AML-193 (cell line): ENCODE results near the gene JAK2.
"Not testable (repeated sequence)": the region's sequence is repeated elsewhere in the genome, so short reads cannot be mapped to it uniquely, and the experiment has no call there.

Experiments used
- DNase-seq, 2 experiments: peaks; one replicate each; lab custom pipeline; 2025; lab: John Stamatoyannopoulos, UW

Gene JAK2

DNA sequence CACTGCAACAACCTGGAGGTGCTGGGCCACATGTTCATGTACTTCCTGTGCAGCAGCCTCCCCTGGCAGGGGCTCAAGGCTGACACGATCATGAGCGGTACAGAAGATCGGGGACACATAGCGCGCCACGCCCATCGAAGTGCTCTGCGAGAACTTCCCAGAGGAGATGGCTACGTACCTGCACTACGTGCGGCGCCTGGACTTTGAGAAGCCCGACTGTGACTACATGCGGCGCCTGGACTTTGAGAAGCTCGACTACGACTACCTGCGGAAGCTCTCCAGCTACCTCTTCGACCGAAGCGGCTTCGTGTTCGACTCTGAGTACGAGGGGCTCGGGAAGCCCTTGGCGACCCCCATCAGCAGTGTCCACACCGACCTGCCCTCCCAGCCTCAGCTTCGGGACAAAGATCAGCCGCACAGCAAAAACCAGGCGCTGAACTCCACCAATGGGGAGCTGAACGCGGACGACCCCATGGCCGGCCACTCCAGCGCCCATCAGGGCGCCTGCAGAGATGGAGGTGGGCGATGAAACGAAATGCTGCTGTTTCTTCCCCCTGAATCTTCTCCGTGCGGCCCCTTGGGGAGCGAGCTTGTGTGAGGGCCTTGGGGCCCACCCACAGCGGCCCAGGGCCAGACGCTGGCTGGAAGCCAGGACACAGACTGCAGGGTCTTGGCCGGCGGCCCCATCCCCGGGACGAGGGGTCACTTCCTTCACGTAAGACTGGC lies 56.5 kb downstream of the JAK2 start:
- no peak for DNase-seq

DNA sequence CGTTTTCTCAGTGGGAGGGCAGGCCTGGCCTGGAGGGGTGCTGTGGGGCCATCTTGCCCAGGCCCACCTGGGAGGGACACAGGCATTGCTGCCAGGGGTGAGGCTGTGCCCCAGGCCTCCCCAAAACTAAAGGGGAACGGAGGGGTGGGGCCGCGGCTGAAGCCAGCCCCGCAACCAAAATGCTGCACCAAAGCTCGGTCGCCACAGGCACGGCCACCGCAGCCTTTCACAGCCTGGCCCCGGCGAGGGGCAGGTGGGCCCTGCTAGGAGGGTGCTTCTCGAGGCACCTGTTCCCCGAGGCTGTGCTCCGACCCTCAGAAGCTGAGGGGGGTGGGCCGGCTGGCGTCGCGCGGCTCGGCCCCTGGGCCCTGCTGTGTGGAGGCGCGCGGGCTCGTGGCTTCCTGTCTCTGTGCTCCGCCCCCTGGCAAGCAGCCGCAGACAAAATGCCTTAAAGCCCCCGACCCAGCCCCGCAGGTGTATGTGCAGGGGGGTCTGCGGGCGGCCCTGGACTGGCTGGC lies 57.6 kb downstream of the JAK2 start:
- DNase-seq: no peak

- no peak for DNase-seq
These were observed 58.3 kb downstream of the JAK2 start for GRCh38 chr9:5043381-5043780.

GRCh38 chr9:5044160-5044559 lies 59.1 kb downstream of the JAK2 start:
- no peak for DNase-seq

DNA sequence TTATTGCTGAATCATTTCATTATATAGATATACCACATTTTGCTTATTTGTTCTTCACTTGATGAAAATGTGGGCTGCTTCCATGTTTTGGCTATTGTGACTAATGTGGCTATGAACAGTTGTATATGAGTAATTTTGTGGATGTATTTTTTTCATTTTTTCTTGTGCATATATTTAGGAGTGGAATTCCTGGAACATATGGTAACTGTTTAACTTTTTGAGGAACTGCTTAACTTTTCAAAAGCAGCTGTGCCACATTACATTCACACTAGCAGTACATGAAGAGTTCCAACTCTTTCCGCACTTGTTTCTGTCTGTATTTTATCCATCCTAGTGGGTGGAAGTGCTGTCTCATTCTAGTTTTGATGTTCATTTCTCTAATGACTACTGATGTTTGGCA lies 67.8 kb downstream of the JAK2 start:
- no peak for DNase-seq

DNA sequence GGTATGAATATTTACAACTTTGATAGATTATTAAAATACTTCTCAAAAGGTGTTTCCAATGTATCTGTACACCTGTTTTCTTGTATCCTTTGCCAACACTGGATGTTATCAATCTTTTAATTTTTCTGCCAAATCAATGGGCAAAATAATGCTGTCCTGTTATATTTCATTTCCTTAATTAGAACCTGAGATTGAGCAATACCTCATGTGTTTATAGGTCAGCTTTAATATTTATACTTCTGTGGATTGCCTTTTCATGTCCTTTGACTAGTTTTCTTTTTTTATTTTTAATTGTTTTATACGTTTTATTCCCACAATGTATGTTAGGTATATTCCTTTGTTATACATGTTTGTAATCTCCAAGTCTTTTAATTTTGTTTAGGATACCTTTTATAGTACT lies 77.6 kb downstream of the JAK2 start:
- no peak for DNase-seq

DNA sequence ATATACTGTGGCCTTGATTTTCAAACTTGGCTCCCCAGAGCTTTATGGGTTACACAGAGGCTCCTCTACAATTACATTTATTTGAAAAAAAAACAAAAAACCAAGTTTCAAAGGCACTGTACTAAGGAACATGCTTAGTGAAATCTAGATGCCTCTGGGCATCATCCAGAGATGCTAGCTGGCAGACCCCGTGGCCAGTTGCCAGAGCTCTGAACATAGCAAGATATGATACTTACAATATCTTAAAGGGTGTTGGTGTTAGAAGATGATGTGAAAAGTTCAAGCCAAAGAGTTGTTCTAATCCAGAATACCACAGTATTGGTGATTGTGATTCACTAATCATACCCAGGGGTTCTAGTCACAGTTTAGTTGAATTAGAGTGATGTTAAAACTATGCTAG lies 87.8 kb downstream of the JAK2 start:
- DNase-seq: no peak

- no peak for DNase-seq
These were observed 88.6 kb downstream of the JAK2 start for GRCh38 chr9:5073701-5074100.

DNA sequence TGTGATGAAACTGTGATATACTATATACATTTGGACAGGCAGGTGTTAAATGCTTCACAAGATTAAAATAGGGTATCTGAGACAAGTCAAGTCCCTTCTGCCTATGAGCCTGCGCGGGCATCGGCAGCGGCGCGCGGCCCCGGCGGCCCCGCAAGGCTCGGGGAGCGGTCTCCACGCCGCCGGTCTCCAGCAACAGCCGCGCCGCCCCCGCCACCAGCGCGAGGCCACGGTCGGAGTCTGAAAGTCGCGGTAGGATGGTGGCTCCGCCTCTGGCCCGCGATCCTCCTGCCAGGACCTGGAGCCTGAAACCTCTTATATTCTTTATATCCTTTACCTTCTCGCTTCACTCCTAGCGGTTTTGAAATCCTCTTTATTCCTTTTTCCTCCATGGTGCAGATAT lies 100.9 kb downstream of the JAK2 start:
- DNase-seq: no peak

- DNase-seq: no peak
These were observed 104.7 kb downstream of the JAK2 start for GRCh38 chr9:5089737-5090136.

DNA sequence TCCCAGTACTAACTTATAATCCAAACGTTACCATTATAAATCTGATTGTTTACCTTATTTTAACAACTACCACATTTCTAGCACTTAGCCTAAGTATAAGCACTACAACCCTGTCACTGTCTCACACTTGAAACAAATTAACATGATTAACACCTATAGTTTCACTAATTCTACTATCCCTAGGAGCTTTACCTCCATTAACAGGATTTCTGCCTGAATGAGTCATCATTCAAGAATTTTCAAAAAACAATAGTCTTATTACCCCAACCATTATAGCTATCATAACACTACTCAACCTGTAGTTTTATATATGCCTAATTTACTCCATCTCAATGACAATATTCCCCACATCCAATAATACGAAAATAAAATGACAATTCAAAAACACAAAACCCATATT lies 110.7 kb downstream of the JAK2 start:
- DNase-seq: no peak

DNA sequence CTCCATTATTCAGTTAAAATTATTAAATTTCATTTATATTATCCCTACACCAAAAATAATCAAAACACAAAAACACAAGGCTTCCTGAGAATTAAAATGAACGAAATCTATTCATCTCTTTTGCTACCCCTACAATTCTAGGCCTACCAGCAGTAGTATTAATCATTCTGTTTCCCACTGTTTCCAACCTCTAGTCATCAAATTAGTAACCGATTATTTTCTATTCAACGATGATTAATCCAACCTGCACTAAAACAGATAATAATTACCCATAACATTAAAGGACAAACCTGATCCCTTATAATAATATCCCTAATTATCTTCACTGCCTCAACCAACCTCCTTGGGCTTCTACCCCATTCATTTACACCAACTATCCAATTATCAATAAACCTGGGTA lies 114.4 kb downstream of the JAK2 start:
- no peak for DNase-seq

DNA sequence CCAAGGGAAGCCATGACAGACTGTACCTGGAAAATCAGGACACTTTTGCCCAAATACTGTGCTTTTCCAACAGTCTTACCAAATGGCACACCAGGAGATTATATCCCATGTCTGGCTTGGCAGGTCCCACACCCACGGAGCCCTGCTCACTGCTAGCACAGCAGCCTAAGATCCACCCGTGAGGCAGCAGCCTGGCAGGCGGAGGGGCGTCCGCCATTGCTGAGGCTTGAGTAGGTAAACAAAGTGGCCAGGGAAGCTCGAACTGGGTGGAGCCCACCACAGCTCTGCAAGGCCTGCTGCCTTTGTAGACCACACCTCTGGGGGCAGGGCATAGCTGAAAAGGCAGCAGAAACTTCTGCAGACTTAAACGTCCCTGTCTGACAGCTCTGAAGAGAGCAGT lies 116.1 kb downstream of the JAK2 start:
- DNase-seq: not testable (repeated sequence)

DNA sequence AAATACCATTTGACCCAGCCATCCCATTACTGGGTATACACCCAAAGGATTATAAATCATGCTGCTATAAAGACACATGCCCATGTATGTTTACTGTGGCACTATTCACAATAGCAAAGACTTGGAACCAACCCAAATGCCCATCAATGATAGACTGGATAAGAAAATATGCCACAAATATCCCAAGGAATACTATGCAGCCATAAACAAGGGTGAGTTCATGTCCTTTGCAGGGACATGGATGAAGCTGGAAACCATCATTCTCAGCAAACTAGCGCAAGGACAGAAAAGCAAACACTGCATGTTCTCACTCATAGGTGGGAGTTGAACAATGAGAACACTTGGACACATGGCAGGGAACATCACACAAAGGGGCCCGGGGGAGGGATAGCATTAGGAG lies 121.4 kb downstream of the JAK2 start:
- not testable (repeated sequence) for DNase-seq

DNA sequence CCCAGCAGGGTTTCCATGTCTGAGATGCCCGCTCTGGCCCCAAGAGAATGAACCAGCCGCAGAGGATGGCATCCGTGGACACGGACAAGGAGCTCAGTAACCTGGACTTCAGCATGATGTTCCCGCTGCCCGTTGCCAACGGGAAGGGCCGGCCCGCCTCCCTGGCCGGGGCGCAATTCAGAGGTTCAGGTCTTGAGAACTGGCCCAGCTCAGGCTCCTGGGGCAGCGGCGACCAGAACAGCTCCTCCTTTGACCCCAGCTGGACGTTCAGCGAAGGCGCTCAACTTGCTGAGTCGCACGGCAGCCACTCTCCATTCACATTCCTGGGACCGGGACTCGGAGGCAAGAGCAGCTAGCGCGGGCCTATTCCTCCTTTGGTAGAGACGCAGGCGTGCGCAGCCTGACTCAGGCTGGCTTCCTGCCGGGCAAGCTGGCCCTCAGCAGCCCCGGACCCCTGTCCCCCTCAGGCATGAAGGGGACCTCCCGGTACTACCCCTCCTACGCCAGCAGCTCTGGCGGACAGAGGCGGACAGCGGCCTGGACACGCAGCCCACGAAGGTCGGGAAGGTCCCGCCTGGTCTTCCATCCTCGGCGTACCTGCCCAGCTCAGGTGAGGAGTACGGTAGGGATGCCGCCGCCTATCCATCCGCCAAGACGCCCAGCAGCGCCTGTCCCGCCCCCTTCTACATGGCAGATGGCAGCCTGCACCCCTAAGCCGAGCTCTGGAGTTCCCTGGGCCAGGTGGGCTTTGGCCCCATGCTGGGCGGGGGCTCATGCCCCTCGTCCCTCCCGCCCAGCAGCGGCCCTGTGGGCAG lies 126.0 kb downstream of the JAK2 start:
- DNase-seq: no peak

- DNase-seq: no peak
These were observed 126.6 kb downstream of the JAK2 start for GRCh38 chr9:5111696-5112095.

DNA sequence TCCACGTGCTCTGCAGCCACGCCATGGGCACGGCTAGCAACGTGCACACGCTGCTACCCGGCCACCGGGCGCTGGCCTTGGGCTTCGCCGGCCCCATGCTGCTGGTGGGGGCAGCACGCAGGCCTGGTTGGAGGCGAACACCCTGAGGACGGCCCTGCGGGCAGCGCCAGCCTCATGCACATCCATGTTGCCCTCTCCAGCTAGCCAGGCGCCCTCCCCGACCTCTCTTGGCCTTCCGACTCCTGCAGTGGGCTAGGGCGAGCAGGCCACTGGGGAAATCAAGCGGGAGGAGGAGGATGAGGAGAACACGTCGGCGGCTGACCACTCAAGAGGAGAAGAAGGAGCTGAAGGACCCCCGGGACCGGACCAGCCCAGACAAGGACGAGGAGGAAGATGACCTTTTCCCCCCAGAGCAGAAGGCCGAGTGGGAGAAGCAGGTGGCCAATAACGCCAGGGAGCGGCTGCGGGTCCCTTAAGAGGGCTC lies 127.1 kb downstream of the JAK2 start:
- DNase-seq: no peak

GRCh38 chr9:5112646-5113045 lies 127.6 kb downstream of the JAK2 start:
- DNase-seq: no peak

- no peak for DNase-seq
These were observed 128.5 kb downstream of the JAK2 start for GRCh38 chr9:5113523-5113922.

DNA sequence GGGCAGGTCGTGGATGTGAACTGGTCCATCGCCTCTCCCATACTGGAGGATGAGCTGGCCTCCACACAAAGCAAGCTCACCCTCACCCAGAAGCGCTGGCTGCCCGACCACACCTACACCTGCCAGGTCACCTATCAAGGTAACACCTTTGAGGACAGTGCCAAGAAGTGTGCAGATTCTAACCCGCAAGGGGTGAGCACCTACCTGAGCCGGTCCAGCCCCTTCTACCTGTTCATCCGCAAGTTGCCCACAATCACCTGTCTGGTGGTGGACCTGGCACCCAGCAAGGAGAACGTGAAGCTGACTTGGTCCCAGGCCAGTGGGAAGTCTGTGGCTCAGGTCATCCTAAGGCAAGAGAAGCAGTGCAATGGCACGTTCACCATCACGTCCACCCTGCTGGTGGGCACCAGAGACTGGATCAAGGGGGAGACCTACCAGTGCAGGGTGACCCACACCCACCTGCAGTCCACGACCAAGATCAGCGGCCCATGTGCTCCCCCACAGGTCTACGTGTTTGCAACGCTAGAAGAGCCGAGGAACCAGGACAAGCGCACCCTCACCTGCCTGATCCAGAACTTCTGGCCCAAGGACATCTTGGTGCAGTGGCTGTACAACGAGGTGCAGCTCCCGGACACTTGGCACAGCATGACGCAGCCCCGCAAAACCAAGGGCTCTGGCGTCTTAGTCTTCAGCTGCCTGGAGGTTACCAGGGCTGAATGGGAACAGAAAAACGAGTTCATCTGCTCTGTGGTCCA lies 129.1 kb downstream of the JAK2 start:
- DNase-seq: no peak

GRCh38 chr9:5122116-5122515 lies 137.0 kb downstream of the JAK2 start:
- DNase-seq: no peak

DNA sequence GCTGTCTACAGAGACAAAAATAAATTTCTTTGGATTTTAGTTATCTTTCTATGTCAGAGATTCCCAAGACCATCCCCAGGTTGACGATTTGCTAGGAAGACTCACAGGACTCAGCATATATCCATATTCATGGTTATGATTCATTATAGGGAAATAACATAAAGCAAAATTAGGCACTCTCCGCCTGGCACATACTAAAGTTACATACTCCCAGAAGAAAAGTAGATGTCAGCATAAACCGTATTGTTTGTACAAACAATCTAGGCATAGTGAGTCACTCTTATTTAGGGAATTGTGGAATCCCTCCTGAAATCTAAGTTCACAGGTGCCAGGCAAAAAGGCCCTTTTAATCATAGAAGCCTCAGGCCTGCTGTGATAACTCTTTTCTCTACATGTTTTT lies 137.4 kb downstream of the JAK2 start:
- no peak for DNase-seq

GRCh38 chr9:5140151-5140550 lies 155.1 kb downstream of the JAK2 start:
- DNase-seq: no peak
